GM23338 (cell line): ENCODE data around the gene KDR. TPM values are rescaled to one million over a fixed set of nuclear protein-coding genes. Genes with fewer than 3 reads are reported as not detected.

Experiments
- ATAC-seq: fragments of 200-7000 bp; cut with Tn5 transposase; 3 replicates; pipeline ENCODE4 v1.9.1; 2020
- DNase-seq: peaks from one replicate; pipeline ENCODE4 v3.0.0-alpha.2; 2015; ENCODE audit warnings: low spot score
- H2AFZ ChIP-seq: fragments of 200-600 bp; sonication (generic); 2 replicates; pipeline ENCODE4 v1.8.0; 2016; ENCODE audit warnings: antibody characterized with exemption, mild to moderate bottlenecking, moderate library complexity
- H3F3A ChIP-seq: fragments of 200-600 bp; sonication (generic); replicated peaks from 2 replicates; pipeline ENCODE4 v1.8.0; 2017; ENCODE audit warnings: antibody characterized with exemption, mixed run types, low read depth
- H3K27ac ChIP-seq: fragments of 200-600 bp; sonication (generic); 2 replicates; pipeline ENCODE4 v1.6.1; 2016; ENCODE audit warnings: low read depth
- H3K27me3 ChIP-seq: fragments of 200-600 bp; sonication (generic); 2 replicates; pipeline ENCODE4 v1.8.0; 2016; ENCODE audit warnings: mild to moderate bottlenecking, mixed run types, moderate library complexity; ENCODE audit not compliant: insufficient read depth
- H3K36me3 ChIP-seq: fragments of 200-600 bp; sonication (generic); 2 replicates; pipeline ENCODE4 v1.8.0; 2016; ENCODE audit warnings: mild to moderate bottlenecking; ENCODE audit not compliant: insufficient read depth
- H3K4me1 ChIP-seq: fragments of 200-600 bp; sonication (generic); 2 replicates; pipeline ENCODE4 v1.8.0; 2016; ENCODE audit warnings: mild to moderate bottlenecking, moderate library complexity; ENCODE audit not compliant: insufficient read depth
- H3K4me2 ChIP-seq: fragments of 200-600 bp; sonication (generic); 2 replicates; pipeline ENCODE4 v1.7.1; 2017; ENCODE audit warnings: mixed run types
- H3K4me3 ChIP-seq: fragments of 200-600 bp; sonication (generic); 2 replicates; pipeline ENCODE4 v1.6.1; 2016; ENCODE audit warnings: mixed run types
- H3K79me2 ChIP-seq: fragments of 200-600 bp; sonication (generic); replicated peaks from 2 replicates; pipeline ENCODE4 v1.8.0; 2017; ENCODE audit warnings: mild to moderate bottlenecking; ENCODE audit not compliant: insufficient read depth
- H3K9me2 ChIP-seq: fragments of 200-600 bp; sonication (generic); 2 replicates; pipeline ENCODE4 v1.8.0; 2017; ENCODE audit not compliant: insufficient read depth
- H4K20me1 ChIP-seq: fragments of 200-600 bp; sonication (generic); replicated peaks from 2 replicates; pipeline ENCODE4 v1.8.0; 2017; ENCODE audit warnings: mild to moderate bottlenecking; ENCODE audit not compliant: insufficient read depth
- H3K27ac Mint-ChIP-seq: 2 replicates; pipeline ENCODE4 v1.8.0; 2020; ENCODE audit warnings: inconsistent platforms, mild to moderate bottlenecking, moderate library complexity, mixed read lengths
- H3K27me3 Mint-ChIP-seq: 3 replicates; pipeline ENCODE4 v1.8.0; 2022; ENCODE audit warnings: low read depth, mild to moderate bottlenecking, moderate library complexity, mixed read lengths, inconsistent platforms; ENCODE audit not compliant: insufficient read depth, poor library complexity
- H3K36me3 Mint-ChIP-seq: 3 replicates; pipeline ENCODE4 v1.8.0; 2021; ENCODE audit warnings: low read depth, mild to moderate bottlenecking, inconsistent platforms, moderate library complexity, mixed read lengths
- H3K4me1 Mint-ChIP-seq: 3 replicates; pipeline ENCODE4 v1.8.0; 2020; ENCODE audit warnings: mild to moderate bottlenecking, inconsistent platforms, mixed read lengths
- H3K4me3 Mint-ChIP-seq: 3 replicates; pipeline ENCODE4 v1.8.0; 2021; ENCODE audit warnings: moderate library complexity, mild to moderate bottlenecking, inconsistent platforms, mixed read lengths
- H3K9me3 Mint-ChIP-seq: 3 replicates; pipeline ENCODE4 v1.8.0; 2020; ENCODE audit warnings: moderate library complexity, mild to moderate bottlenecking, inconsistent platforms, mixed read lengths
- CREB1 ChIP-seq: fragments of 250-450 bp; sonication (Bioruptor Pico); IDR thresholded peaks from 2 replicates; pipeline ENCODE4 v1.5.0; 2020; ENCODE audit warnings: low read depth, mild to moderate bottlenecking, moderate library complexity
- EZH2 ChIP-seq: fragments of 200-600 bp; sonication (generic); IDR thresholded peaks from one replicate; pipeline ENCODE4 v1.8.0; 2017; ENCODE audit warnings: antibody characterized with exemption, mild to moderate bottlenecking, low read depth; ENCODE audit not compliant: unreplicated experiment
- EZH2phosphoT487 ChIP-seq: fragments of 200-600 bp; sonication (generic); IDR thresholded peaks from one replicate; pipeline ENCODE4 v1.8.1; 2018; ENCODE audit warnings: antibody characterized with exemption; ENCODE audit not compliant: unreplicated experiment
- JUNB ChIP-seq: IDR thresholded peaks from one replicate; pipeline ENCODE4 v1.6.1; 2016; ENCODE audit warnings: antibody characterized with exemption; ENCODE audit not compliant: unreplicated experiment
- POLR2AphosphoS5 ChIP-seq: IDR thresholded peaks from 2 replicates; pipeline ENCODE4 v1.6.1; 2016; ENCODE audit warnings: antibody characterized with exemption, low read depth
- STAT1 ChIP-seq: IDR thresholded peaks from one replicate; pipeline ENCODE4 v1.6.1; 2016; ENCODE audit warnings: antibody characterized with exemption; ENCODE audit not compliant: unreplicated experiment
- ZNF331 ChIP-seq: fragments of 250-450 bp; sonication (Bioruptor Pico); IDR thresholded peaks from 2 replicates; pipeline ENCODE4 v1.5.0; 2020; ENCODE audit warnings: low read depth, mild to moderate bottlenecking, moderate library complexity
- polyA plus RNA-seq: library from polyadenylated mRNA; unstranded; fragments of >200 nt; fragmentation: Nextera tagmentation; extraction: Ambion mirVana; gene quantifications from 2 replicates; pipeline ENCODE4 v1.2.1, GENCODE V29; 2016
- total RNA-seq: library from RNA; depleted of rRNA; stranded (reverse); fragments of >200 nt; shearing (Covaris generic); gene quantifications from 2 replicates; pipeline ENCODE4 v1.2.3, GENCODE V29; 2014
- TF ChIP-seq, protein P1 (sequence below): IDR thresholded peaks from one replicate; pipeline ENCODE4 v1.6.1; 2018; ENCODE audit warnings: antibody characterized with exemption; ENCODE audit not compliant: unreplicated experiment
- TF ChIP-seq, protein P2 (sequence below): IDR thresholded peaks from 2 replicates; pipeline ENCODE4 v1.6.1; 2016; ENCODE audit warnings: antibody characterized with exemption
- TF ChIP-seq, protein P3 (sequence below), 2 experiments: fragments of 200-600 bp in 1 of 2; sonication (generic) in 1 of 2; conservative IDR thresholded peaks; 2 replicates each; pipeline versions ENCODE4 v1.5.1 to v1.6.1; 2016 to 2017; ENCODE audit warnings: antibody characterized with exemption in 2 of 2, low read depth in 2 of 2, mild to moderate bottlenecking in 2 of 2, moderate library complexity in 1 of 2

The KDR gene
- total and polyA plus RNA-seq, 2 experiments from 2014 or later: 27.9 to 109 TPM

DNA sequence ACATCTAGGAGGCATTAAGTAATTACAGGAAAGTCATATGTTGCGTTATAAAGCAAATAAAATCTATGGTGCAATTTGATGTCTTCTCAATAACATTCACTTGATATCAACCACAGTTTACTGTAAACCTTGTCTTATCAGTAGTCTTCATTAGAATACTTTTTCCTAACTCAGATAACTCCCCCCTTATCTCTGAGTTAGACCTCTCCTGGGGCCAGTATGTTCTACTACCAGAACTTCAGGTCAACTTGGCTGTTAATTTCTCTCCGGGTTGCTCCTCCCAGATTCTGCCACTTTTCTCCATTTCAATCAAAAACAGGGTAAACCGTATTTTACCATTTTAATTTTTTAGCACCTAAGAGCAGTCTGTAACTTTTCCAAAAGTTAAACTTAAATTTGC is 50.0 kb downstream of the KDR start:
- H3K79me2 ChIP-seq: no peaks in the 10 kb centered on the region
- H3K9me2 ChIP-seq: no peaks in the 10 kb centered on the region
- no peaks in the 10 kb centered on the region for H3K9me3 Mint-ChIP-seq
- H3K27ac Mint-ChIP-seq: no peak overlapping the region
- no peak overlapping the region for H3K4me3 Mint-ChIP-seq
- peaks cover 4% of the 10 kb centered on the region; the same call in 1 of the 2 replicates for H3K36me3 ChIP-seq
- peaks cover 7% of the 10 kb centered on the region for H3F3A ChIP-seq
- TF ChIP-seq, protein P1, sequence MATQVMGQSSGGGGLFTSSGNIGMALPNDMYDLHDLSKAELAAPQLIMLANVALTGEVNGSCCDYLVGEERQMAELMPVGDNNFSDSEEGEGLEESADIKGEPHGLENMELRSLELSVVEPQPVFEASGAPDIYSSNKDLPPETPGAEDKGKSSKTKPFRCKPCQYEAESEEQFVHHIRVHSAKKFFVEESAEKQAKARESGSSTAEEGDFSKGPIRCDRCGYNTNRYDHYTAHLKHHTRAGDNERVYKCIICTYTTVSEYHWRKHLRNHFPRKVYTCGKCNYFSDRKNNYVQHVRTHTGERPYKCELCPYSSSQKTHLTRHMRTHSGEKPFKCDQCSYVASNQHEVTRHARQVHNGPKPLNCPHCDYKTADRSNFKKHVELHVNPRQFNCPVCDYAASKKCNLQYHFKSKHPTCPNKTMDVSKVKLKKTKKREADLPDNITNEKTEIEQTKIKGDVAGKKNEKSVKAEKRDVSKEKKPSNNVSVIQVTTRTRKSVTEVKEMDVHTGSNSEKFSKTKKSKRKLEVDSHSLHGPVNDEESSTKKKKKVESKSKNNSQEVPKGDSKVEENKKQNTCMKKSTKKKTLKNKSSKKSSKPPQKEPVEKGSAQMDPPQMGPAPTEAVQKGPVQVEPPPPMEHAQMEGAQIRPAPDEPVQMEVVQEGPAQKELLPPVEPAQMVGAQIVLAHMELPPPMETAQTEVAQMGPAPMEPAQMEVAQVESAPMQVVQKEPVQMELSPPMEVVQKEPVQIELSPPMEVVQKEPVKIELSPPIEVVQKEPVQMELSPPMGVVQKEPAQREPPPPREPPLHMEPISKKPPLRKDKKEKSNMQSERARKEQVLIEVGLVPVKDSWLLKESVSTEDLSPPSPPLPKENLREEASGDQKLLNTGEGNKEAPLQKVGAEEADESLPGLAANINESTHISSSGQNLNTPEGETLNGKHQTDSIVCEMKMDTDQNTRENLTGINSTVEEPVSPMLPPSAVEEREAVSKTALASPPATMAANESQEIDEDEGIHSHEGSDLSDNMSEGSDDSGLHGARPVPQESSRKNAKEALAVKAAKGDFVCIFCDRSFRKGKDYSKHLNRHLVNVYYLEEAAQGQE: no peak
- TF ChIP-seq, protein P2, sequence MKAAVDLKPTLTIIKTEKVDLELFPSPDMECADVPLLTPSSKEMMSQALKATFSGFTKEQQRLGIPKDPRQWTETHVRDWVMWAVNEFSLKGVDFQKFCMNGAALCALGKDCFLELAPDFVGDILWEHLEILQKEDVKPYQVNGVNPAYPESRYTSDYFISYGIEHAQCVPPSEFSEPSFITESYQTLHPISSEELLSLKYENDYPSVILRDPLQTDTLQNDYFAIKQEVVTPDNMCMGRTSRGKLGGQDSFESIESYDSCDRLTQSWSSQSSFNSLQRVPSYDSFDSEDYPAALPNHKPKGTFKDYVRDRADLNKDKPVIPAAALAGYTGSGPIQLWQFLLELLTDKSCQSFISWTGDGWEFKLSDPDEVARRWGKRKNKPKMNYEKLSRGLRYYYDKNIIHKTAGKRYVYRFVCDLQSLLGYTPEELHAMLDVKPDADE: no peak
- H3K36me3 Mint-ChIP-seq: peaks cover 22% of the 10 kb centered on the region
- ATAC-seq (no peak), DNase-seq (no peak)
- no peaks in the 10 kb centered on the region for H3K27me3 ChIP-seq
- peaks cover 38% of the 10 kb centered on the region for H3K4me1 Mint-ChIP-seq
- no peaks in the 10 kb centered on the region; the same call in 1 of the 2 replicates for H4K20me1 ChIP-seq
- no peak overlapping the region for H3K4me2 ChIP-seq
- no peak overlapping the region for H3K4me3 ChIP-seq
- H3K27ac ChIP-seq: no peak overlapping the region
- H3K27me3 Mint-ChIP-seq: peaks cover 7% of the 10 kb centered on the region
- no peak overlapping the region for H2AFZ ChIP-seq
- peaks cover 11% of the 10 kb centered on the region for H3K4me1 ChIP-seq

DNA sequence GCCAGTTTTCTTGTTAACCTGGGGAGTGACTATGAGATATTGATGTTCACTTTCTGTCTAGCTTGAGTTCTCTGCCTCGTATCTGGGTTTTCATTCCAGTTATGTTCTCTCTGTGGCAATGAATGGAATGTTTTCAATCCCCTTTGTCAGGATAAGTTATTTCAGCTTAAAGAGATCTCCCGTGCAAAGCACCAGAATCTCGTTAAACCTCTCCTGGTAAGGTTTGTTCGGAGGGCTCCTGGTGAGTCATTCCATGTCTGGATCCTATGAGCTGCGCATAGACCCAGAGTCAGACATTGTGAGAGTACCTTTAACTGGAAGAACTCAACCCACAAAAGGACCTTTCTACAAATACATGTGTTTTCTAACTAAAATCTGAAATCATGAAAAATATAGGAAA is 51.0 kb downstream of the KDR start:
- Histone ChIP-seq H2AFZ (no peak overlapping the region), H3K36me3 (peaks cover 2% of the 10 kb centered on the region; the same call in 1 of the 2 replicates), H4K20me1 (no peaks in the 10 kb centered on the region; the same call in 1 of the 2 replicates), H3K4me1 (peaks cover 11% of the 10 kb centered on the region), H3F3A (peaks cover 3% of the 10 kb centered on the region), H3K9me2 (no peaks in the 10 kb centered on the region), H3K4me3 (no peak overlapping the region), H3K27me3 (no peaks in the 10 kb centered on the region), H3K27ac (no peak overlapping the region), H3K4me2 (no peak overlapping the region), H3K79me2 (no peaks in the 10 kb centered on the region)
- peaks cover 28% of the 10 kb centered on the region for H3K4me1 Mint-ChIP-seq
- peak overlapping the region; percentile 32 for H3K27ac Mint-ChIP-seq
- H3K4me3 Mint-ChIP-seq: no peak overlapping the region
- peaks cover 3% of the 10 kb centered on the region for H3K27me3 Mint-ChIP-seq
- H3K9me3 Mint-ChIP-seq: no peaks in the 10 kb centered on the region
- H3K36me3 Mint-ChIP-seq: peaks cover 13% of the 10 kb centered on the region
- ATAC-seq (no peak), DNase-seq (no peak)
- no peak for TF ChIP-seq POLR2AphosphoS5

DNA sequence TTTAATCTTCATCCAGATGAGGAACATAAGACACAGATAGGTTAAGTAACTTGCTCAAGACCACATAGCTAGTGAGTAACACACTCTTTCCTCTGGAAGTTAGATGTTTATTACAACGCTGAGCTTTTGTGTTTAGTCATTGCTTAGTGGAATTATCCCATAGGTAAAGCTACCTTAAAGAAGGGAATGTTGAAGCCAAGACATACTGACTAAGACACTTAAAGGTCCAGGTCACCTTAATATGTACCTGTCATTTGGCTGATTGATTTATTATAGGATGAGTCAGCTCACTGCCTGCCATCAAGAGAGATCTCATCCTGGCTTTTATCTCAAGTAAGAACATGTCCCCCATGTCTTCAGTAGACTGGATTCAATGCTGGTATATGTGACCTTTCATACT is 53.4 kb downstream of the KDR start:
- Histone ChIP-seq H3K4me2 (no peak overlapping the region), H3K79me2 (no peaks in the 10 kb centered on the region), H3F3A (no peaks in the 10 kb centered on the region; the same call in 1 of the 2 replicates), H3K4me3 (no peak overlapping the region), H3K27me3 (no peaks in the 10 kb centered on the region), H4K20me1 (no peaks in the 10 kb centered on the region), H3K36me3 (no peaks in the 10 kb centered on the region), H3K9me2 (no peaks in the 10 kb centered on the region), H2AFZ (no peak overlapping the region), H3K4me1 (peaks cover 11% of the 10 kb centered on the region), H3K27ac (no peak overlapping the region)
- no peaks in the 10 kb centered on the region for H3K9me3 Mint-ChIP-seq
- no peak overlapping the region for H3K4me3 Mint-ChIP-seq
- H3K27me3 Mint-ChIP-seq: peaks cover 3% of the 10 kb centered on the region
- no peak for DNase-seq
- no peak overlapping the region for H3K27ac Mint-ChIP-seq
- peaks cover 3% of the 10 kb centered on the region; the same call in 2 of the 3 replicates for H3K36me3 Mint-ChIP-seq
- ATAC-seq: no peak
- peaks cover 19% of the 10 kb centered on the region for H3K4me1 Mint-ChIP-seq
- no peak for TF ChIP-seq STAT1
- no peak for TF ChIP-seq POLR2AphosphoS5
- TF ChIP-seq EZH2: no peak
- TF ChIP-seq, protein P3, sequence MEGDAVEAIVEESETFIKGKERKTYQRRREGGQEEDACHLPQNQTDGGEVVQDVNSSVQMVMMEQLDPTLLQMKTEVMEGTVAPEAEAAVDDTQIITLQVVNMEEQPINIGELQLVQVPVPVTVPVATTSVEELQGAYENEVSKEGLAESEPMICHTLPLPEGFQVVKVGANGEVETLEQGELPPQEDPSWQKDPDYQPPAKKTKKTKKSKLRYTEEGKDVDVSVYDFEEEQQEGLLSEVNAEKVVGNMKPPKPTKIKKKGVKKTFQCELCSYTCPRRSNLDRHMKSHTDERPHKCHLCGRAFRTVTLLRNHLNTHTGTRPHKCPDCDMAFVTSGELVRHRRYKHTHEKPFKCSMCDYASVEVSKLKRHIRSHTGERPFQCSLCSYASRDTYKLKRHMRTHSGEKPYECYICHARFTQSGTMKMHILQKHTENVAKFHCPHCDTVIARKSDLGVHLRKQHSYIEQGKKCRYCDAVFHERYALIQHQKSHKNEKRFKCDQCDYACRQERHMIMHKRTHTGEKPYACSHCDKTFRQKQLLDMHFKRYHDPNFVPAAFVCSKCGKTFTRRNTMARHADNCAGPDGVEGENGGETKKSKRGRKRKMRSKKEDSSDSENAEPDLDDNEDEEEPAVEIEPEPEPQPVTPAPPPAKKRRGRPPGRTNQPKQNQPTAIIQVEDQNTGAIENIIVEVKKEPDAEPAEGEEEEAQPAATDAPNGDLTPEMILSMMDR (conservative IDR thresholded peaks at IDR 0.05; ENCODE audit: low read depth in 2 of 2): no peak
- no peak for TF ChIP-seq JUNB
- TF ChIP-seq, protein P2: no peak
- TF ChIP-seq EZH2phosphoT487: no peak
- TF ChIP-seq CREB1 (CRISPR knock-in tag): no peak
- TF ChIP-seq ZNF331 (CRISPR knock-in tag): no peak
